MM.1S (cell line): ENCODE data around the gene KRTAP4-16.

Experiments
- CTCF ChIP-seq: fragments of 300-600 bp; sonication (generic); IDR thresholded peaks from 2 replicates; pipeline ENCODE4 v1.5.1; 2016; ENCODE audit warnings: antibody characterized with exemption, low read length, mixed read lengths
- EZH2phosphoT487 ChIP-seq: fragments of 300-600 bp; sonication (generic); IDR thresholded peaks from 2 replicates; pipeline ENCODE4 v1.6.1; 2018; ENCODE audit warnings: antibody characterized with exemption, low read length

GRCh38 chr17:41073676-41074075, 28.3 kb downstream of the KRTAP4-16 start:
- TF ChIP-seq CTCF (no peak), EZH2phosphoT487 (no peak)
